Measurements from ENCODE around the gene CHCHD3.

DNA sequence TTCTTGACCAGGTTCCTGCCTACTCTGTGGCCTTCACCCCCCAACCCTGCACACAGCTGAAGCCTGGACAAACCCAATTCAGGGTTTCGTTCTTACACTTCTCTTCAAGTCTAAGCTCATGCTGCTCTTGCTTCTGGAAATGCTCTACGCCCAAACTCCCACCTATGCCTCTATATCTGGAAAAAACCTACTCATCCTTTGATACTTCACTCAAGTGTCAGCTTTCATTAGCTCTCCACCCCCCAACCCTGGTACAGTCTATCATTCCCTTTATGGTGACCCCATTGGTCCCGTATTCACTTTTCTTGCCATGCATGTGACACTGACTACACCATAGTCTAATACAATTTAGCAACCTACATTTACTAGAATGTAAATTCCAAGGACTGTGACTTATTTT is 284.7 kb downstream of the CHCHD3 start:
- TF ChIP-seq POLR2AphosphoS5 (IDR thresholded peaks at IDR 0.05) (no peak), POLR2A (IDR thresholded peaks at IDR 0.05) (no peak)
